Mucosa of descending colon (tissue), 3 donors: ENCODE data around the gene SQOR. TPM values are rescaled to one million over a fixed set of nuclear protein-coding genes. Genes with fewer than 3 reads are reported as not detected.
A peak's percentile ranks its signal among the peaks of the same experiment; 100 is the strongest.

Source experiments
- ATAC-seq: fragments of 200-7000 bp; cut with Tn5 transposase; one replicate; pipeline ENCODE4 v1.9.1; 2020; ENCODE audit warnings: mild to moderate bottlenecking, moderate library complexity
- DNase-seq, 3 donors: peaks; one replicate each; pipeline ENCODE4 v3.0.0-alpha.2; 2020
- H3K36me3 ChIP-seq: fragments of 200-600 bp; one replicate; pipeline ENCODE4 v1.8.0; 2021; ENCODE audit warnings: low read depth, mild to moderate bottlenecking
- H3K4me1 ChIP-seq: fragments of 200-600 bp; one replicate; pipeline ENCODE4 v1.8.0; 2021; ENCODE audit warnings: low read depth, mild to moderate bottlenecking
- H3K4me3 ChIP-seq: fragments of 200-600 bp; one replicate; pipeline ENCODE4 v1.8.0; 2021; ENCODE audit warnings: mild to moderate bottlenecking
- H3K9me3 ChIP-seq: fragments of 200-600 bp; one replicate; pipeline ENCODE4 v1.8.0; 2021; ENCODE audit warnings: mild to moderate bottlenecking
- intact Hi-C, 2 donors: fragments of 100-400 bp; cut with DNase I in 1 of 2; cut with micrococcal nuclease in 1 of 2; formaldehyde crosslinking; loops; one replicate each; pipeline versions ENCODE4 v1.11.0 to v1.11.1; 2022; cut with DNase I, micrococcal nuclease
- total RNA-seq, 3 donors: library from RNA; stranded (reverse); fragmentation: NEBNext Ultra II Directional in 2 of 3; extraction: Animal tissue kit (Norgen Biotek cat#: 25700) in 2 of 3; gene quantifications; one replicate each; pipeline versions ENCODE4 v1.2.1 to v1.2.4, GENCODE V29; 2021 to 2023
- TF ChIP-seq, protein P1 (sequence below): fragments of 200-600 bp; IDR thresholded peaks from one replicate; pipeline ENCODE4 v1.8.0; 2022; ENCODE audit warnings: antibody characterized with exemption, mild to moderate bottlenecking
- donor health status: DM: no; HTN: no; CAD: no; lungs with moderate emphysema.
- donor health status: DM: no; HTN: no; CAD: no.
- donor health status: DM: no; HTN: yes; CAD: no.

Gene SQOR
- total RNA-seq, 3 donors from 2014 or later = 197 to 409 (median 403) TPM

- H3K4me3 ChIP-seq = no peak overlapping the region
- H3K4me1 ChIP-seq = no peaks in the 10 kb centered on the region
- intact Hi-C loops = loop anchor here (5.0 to 10.0 kb wide), 2 partner anchors 80 to 82 kb away; no protein-coding TSS in a partner anchor
- TF ChIP-seq, protein P1, sequence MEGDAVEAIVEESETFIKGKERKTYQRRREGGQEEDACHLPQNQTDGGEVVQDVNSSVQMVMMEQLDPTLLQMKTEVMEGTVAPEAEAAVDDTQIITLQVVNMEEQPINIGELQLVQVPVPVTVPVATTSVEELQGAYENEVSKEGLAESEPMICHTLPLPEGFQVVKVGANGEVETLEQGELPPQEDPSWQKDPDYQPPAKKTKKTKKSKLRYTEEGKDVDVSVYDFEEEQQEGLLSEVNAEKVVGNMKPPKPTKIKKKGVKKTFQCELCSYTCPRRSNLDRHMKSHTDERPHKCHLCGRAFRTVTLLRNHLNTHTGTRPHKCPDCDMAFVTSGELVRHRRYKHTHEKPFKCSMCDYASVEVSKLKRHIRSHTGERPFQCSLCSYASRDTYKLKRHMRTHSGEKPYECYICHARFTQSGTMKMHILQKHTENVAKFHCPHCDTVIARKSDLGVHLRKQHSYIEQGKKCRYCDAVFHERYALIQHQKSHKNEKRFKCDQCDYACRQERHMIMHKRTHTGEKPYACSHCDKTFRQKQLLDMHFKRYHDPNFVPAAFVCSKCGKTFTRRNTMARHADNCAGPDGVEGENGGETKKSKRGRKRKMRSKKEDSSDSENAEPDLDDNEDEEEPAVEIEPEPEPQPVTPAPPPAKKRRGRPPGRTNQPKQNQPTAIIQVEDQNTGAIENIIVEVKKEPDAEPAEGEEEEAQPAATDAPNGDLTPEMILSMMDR = peak; percentile 73
- DNase-seq (peak in 2 of 3 donors; percentile 67 to 77), ATAC-seq (peak; percentile 92)
- no peaks in the 10 kb centered on the region for H3K9me3 ChIP-seq
- no peaks in the 10 kb centered on the region for H3K36me3 ChIP-seq
Observed at GRCh38 chr15:45714590-45715488, 80.0 kb downstream of the SQOR start.

GRCh38 chr15:45715528-45715927, 80.7 kb downstream of the SQOR start:
- no peaks in the 10 kb centered on the region for H3K4me1 ChIP-seq
- intact Hi-C loops = loop anchor here in 1 of 2 donors (10.0 kb wide), 1 partner anchor 79 kb away; no protein-coding TSS in a partner anchor
- H3K4me3 ChIP-seq = no peak overlapping the region
- H3K36me3 ChIP-seq = no peaks in the 10 kb centered on the region
- DNase-seq (no peak), ATAC-seq (no peak)
- TF ChIP-seq, protein P1 = no peak
- H3K9me3 ChIP-seq = no peaks in the 10 kb centered on the region

- H3K36me3 ChIP-seq = no peaks in the 10 kb centered on the region
- DNase-seq (no peak), ATAC-seq (no peak)
- intact Hi-C loops = loop anchor here in 1 of 2 donors (10.0 kb wide), 1 partner anchor 75 kb away; no protein-coding TSS in a partner anchor
- no peaks in the 10 kb centered on the region for H3K9me3 ChIP-seq
- H3K4me1 ChIP-seq = no peaks in the 10 kb centered on the region
- H3K4me3 ChIP-seq = no peak overlapping the region
- TF ChIP-seq, protein P1 = no peak
Observed at GRCh38 chr15:45719490-45719889, 84.7 kb downstream of the SQOR start.

GRCh38 chr15:45720183-45720582, 85.4 kb downstream of the SQOR start:
- no peaks in the 10 kb centered on the region for H3K36me3 ChIP-seq
- intact Hi-C loops = no loop called here
- H3K4me1 ChIP-seq = no peaks in the 10 kb centered on the region
- TF ChIP-seq, protein P1 = no peak
- DNase-seq = no peak
- no peak for ATAC-seq
- H3K4me3 ChIP-seq = no peak overlapping the region
- no peaks in the 10 kb centered on the region for H3K9me3 ChIP-seq

GRCh38 chr15:45728641-45729040, 93.8 kb downstream of the SQOR start:
- intact Hi-C loops = no loop called here
- TF ChIP-seq, protein P1 = no peak
- ATAC-seq = no peak
- no peaks in the 10 kb centered on the region for H3K4me1 ChIP-seq
- no peak for DNase-seq
- H3K4me3 ChIP-seq = no peak overlapping the region
- no peaks in the 10 kb centered on the region for H3K9me3 ChIP-seq
- H3K36me3 ChIP-seq = no peaks in the 10 kb centered on the region
